Measurements from ENCODE around the gene RIPOR3.

GRCh38 chr20:50711113-50711825 lies 19.9 kb upstream of the RIPOR3 start:
- TF ChIP-seq EZH2 (IDR thresholded peaks at IDR 0.05; ENCODE audit: low read length) (no peak), CTCF (optimal IDR thresholded peaks at IDR 0.05 in 1 of 3, IDR thresholded peaks at IDR 0.05 in 1 of 3, conservative IDR thresholded peaks at IDR 0.05 in 1 of 3; ENCODE audit: extremely low read depth in 1 of 3, insufficient read depth in 2 of 3, low read length in 3 of 3) (no peak)
